Testis (tissue), 5 donors: ENCODE data around the gene ZNF570. TPM values are rescaled to one million over a fixed set of nuclear protein-coding genes. Genes with fewer than 3 reads are reported as not detected.

Experiments
- DNase-seq: peaks from one replicate; pipeline ENCODE4 v3.0.0-alpha.2; 2019
- H3K27ac ChIP-seq, 2 donors: fragments of 200-600 bp; sonication (generic); one replicate each; pipeline ENCODE4 v1.5.1; 2019
- H3K27me3 ChIP-seq: fragments of 200-600 bp; sonication (generic); one replicate; pipeline ENCODE4 v1.5.1; 2019
- H3K36me3 ChIP-seq: fragments of 200-600 bp; sonication (generic); one replicate; pipeline ENCODE4 v1.5.1; 2017; ENCODE audit warnings: low read depth; ENCODE audit errors: missing control alignments
- H3K4me1 ChIP-seq: fragments of 200-600 bp; sonication (generic); one replicate; pipeline ENCODE4 v1.5.1; 2019
- H3K4me3 ChIP-seq, 2 donors: fragments of 200-600 bp; sonication (generic); one replicate each; pipeline ENCODE4 v1.5.1; 2017 to 2019
- H3K9me3 ChIP-seq: fragments of 200-600 bp; sonication (generic); one replicate; pipeline ENCODE4 v1.5.1; 2017
- POLR2A ChIP-seq: fragments of 450-650 bp; IDR thresholded peaks from one replicate; pipeline ENCODE4 v1.6.1; 2017; ENCODE audit warnings: antibody characterized with exemption, mild to moderate bottlenecking, moderate library complexity
- WGBS, 2 donors: methylation state at CpG; one replicate each; pipeline ENCODE4 v1.1.5; 2018; 5-methylcytosine and 5-hydroxymethylcytosine counted together
- intact Hi-C: fragments of 100-400 bp; cut with DNase I; formaldehyde crosslinking; loops from one replicate; pipeline ENCODE4 v1.15.1; 2023; ENCODE audit warnings: low total_unique reads
- long read RNA-seq, 2 donors: transcript quantifications; one replicate each; lab custom pipeline, GENCODE V29; 2026
- polyA plus RNA-seq: library from polyadenylated mRNA; stranded (reverse); fragments of 350-450 nt; fragmentation: Illumina TruSeq; extraction: RNeasy Lipid Tissue Mini Kit (QIAGEN cat#74804); gene quantifications from one replicate; pipeline ENCODE4 v1.2.3, GENCODE V29; 2014; ENCODE audit warnings: low read depth, low replicate concordance; ENCODE audit not compliant: insufficient read depth
- total RNA-seq, 2 donors: library from RNA; depleted of rRNA; stranded (reverse); fragments of >200 nt; gene quantifications; one replicate each; pipeline ENCODE4 v1.2.3, GENCODE V29; 2016
- TF ChIP-seq, protein P1 (sequence below), 3 experiments: fragments of 450-650 bp in 2 of 3; fragments of 200-600 bp in 1 of 3; sonication (generic) in 1 of 3; IDR thresholded peaks; one replicate each; pipeline ENCODE4 v1.5.1; 2016 to 2019; ENCODE audit warnings: antibody characterized with exemption in 3 of 3, mild to moderate bottlenecking in 2 of 3, moderate library complexity in 1 of 3

Gene ZNF570
- total RNA-seq = 10 to 100 TPM; 14.3 to 14.6 TPM
- polyA plus RNA-seq = 7.3 TPM
- long read RNA-seq, donor 1, partial matches to known transcripts = 0 of 1 reads
- long read RNA-seq, donor 1, other reads (novel, unspliced or antisense) = 0 of 1 reads
- long read RNA-seq, donor 2, full-length matches to known transcripts = 1 of 1 reads
- long read RNA-seq, donor 2, partial matches to known transcripts = 0 of 1 reads
- long read RNA-seq, donor 2, other reads (novel, unspliced or antisense) = 0 of 1 reads

GRCh38 chr19:37468961-37469777 is at the start of gene ZNF570:
TSS of gene ZNF570 (plus strand) at chr19:37469356. CDS start at chr19:37470355, 999 bp downstream.
- TF ChIP-seq POLR2A = no peak
- TF ChIP-seq, protein P1, sequence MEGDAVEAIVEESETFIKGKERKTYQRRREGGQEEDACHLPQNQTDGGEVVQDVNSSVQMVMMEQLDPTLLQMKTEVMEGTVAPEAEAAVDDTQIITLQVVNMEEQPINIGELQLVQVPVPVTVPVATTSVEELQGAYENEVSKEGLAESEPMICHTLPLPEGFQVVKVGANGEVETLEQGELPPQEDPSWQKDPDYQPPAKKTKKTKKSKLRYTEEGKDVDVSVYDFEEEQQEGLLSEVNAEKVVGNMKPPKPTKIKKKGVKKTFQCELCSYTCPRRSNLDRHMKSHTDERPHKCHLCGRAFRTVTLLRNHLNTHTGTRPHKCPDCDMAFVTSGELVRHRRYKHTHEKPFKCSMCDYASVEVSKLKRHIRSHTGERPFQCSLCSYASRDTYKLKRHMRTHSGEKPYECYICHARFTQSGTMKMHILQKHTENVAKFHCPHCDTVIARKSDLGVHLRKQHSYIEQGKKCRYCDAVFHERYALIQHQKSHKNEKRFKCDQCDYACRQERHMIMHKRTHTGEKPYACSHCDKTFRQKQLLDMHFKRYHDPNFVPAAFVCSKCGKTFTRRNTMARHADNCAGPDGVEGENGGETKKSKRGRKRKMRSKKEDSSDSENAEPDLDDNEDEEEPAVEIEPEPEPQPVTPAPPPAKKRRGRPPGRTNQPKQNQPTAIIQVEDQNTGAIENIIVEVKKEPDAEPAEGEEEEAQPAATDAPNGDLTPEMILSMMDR (IDR thresholded peaks at IDR 0.05) = no peak
- peak within 1 kb of the TSS; percentile 84 to 89 for H3K27ac ChIP-seq
- peaks cover 7% of the 10 kb centered on the region for H3K4me1 ChIP-seq
- intact Hi-C loops = no loop called here
- WGBS, 2 donors = 0% methylated on average over 10 to 56 of the region's 63 CpGs
- peak; percentile 95 for DNase-seq
- no peaks in the 10 kb centered on the region for H3K9me3 ChIP-seq
- peak within 1 kb of the TSS; percentile 70 to 92 for H3K4me3 ChIP-seq
- H3K36me3 ChIP-seq = no peaks in the 10 kb centered on the region
- H3K27me3 ChIP-seq = no peaks in the 10 kb centered on the region

GRCh38 chr19:37452500-37453245 is 16.5 kb upstream of the ZNF570 start:
- H3K4me1 ChIP-seq = no peaks in the 10 kb centered on the region
- no peak for DNase-seq
- WGBS, 2 donors = 96% methylated on average over 4 of the region's 4 CpGs
- no peak overlapping the region for H3K27ac ChIP-seq
- H3K27me3 ChIP-seq = no peaks in the 10 kb centered on the region
- intact Hi-C loops = no loop called here
- no peak overlapping the region for H3K4me3 ChIP-seq
- no peaks in the 10 kb centered on the region for H3K36me3 ChIP-seq
- TF ChIP-seq POLR2A = no peak
- TF ChIP-seq, protein P1 (IDR thresholded peaks at IDR 0.05) = no peak
- H3K9me3 ChIP-seq = no peaks in the 10 kb centered on the region

DNA sequence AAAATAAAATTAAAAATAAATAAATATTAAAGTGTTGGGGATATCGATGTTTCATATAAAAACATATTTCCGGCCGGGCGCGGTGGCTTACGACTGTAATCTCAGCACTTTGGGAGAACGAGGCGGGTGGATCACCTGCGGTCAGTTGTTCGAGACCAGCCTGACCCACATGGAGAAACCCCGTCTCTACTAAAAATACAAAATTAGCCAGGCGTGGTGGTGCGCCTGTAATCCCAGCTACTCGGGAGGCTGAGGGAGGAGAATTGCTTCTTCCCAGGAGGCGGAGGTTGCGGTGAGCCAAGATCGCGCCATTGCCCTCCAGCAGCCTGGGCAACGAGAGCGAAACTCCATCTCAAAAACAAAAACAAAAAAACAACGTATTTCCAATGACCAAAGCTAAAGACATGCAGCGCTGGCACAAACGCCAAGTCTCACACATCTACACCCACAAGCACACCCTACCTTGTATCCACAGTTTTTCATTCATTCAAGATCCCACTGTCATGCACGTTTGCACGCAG is 2.8 kb upstream of the ZNF570 start:
- no peaks in the 10 kb centered on the region for H3K9me3 ChIP-seq
- H3K4me1 ChIP-seq = peaks cover 7% of the 10 kb centered on the region
- H3K36me3 ChIP-seq = no peaks in the 10 kb centered on the region
- no peak for DNase-seq
- intact Hi-C loops = no loop called here
- H3K27me3 ChIP-seq = no peaks in the 10 kb centered on the region
- peak overlapping the region; percentile 70 to 92 for H3K4me3 ChIP-seq
- H3K27ac ChIP-seq = peak overlapping the region; percentile 82 to 85
- TF ChIP-seq POLR2A = no peak
- TF ChIP-seq, protein P1 (IDR thresholded peaks at IDR 0.05) = no peak
- 20 to 33% methylated on average over 25 of the region's 25 CpGs for WGBS, 2 donors

GRCh38 chr19:37466798-37467607 is 2.2 kb upstream of the ZNF570 start, which contains the start of gene ZNF569:
TSS of gene ZNF569 (minus strand) at chr19:37467444. CDS start at chr19:37444921, 22,523 bp downstream.
- Histone ChIP-seq H3K4me3 (peak within 1 kb of the TSS; percentile 70 to 92), H3K27ac (peak within 1 kb of the TSS; percentile 84 to 89), H3K27me3 (no peaks in the 10 kb centered on the region), H3K9me3 (no peaks in the 10 kb centered on the region), H3K36me3 (no peaks in the 10 kb centered on the region), H3K4me1 (peaks cover 7% of the 10 kb centered on the region)
- intact Hi-C loops = no loop called here
- DNase-seq = peak; percentile 98
- WGBS, 2 donors = 0 to 1% methylated on average over 17 to 56 of the region's 62 CpGs
- TF ChIP-seq POLR2A = no peak
- TF ChIP-seq, protein P1 (IDR thresholded peaks at IDR 0.05) = peak in 1 of 3 experiments; percentile 14
